ENCODE data around the gene USP3. TPM values are rescaled to one million over a fixed set of nuclear protein-coding genes. Genes with fewer than 3 reads are reported as not detected.

The USP3 gene
- total and polyA plus RNA-seq, 9 of the 15 experiments (the other 6 are each of a cell fraction or from before 2014, with no cell fraction given): 17.3 to 54.3 (median 34.8) TPM

DNA sequence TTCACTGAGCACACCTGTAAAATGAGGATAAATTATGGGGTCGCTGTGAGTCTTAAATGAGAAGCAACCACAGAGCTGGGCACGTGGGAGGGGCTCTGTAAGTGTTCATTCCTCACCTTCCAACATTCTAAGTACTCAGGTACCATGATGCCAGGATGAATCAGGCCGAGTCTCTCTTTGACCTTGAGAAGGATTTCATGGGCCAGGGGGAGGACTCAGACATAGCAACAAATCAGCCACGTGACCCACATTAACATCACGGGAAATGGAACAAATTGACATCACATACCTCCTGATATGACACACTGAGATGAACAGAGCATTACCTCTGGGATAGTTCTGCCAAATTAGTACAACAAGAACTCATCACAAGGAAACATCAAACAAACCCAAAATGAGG, 35.2 kb upstream of the USP3 start (continued):
- TF ChIP-seq RNF219 (CRISPR knock-in tag; IDR thresholded peaks at IDR 0.05): no peak
- no peak for TF ChIP-seq EP400 (IDR thresholded peaks at IDR 0.05)
- no peak for TF ChIP-seq NFXL1 (CRISPR knock-in tag; IDR thresholded peaks at IDR 0.05)
- no peak for TF ChIP-seq KDM5B (IDR thresholded peaks at IDR 0.05; ENCODE audit: insufficient replicate concordance, low read depth, low read length)
- no peak for TF ChIP-seq XRCC5 (IDR thresholded peaks at IDR 0.05; ENCODE audit: low read depth, low read length)
- TF ChIP-seq MAFK (IDR thresholded peaks at IDR 0.05; ENCODE audit: low read length): no peak
- TF ChIP-seq MBD2 (IDR thresholded peaks at IDR 0.05; ENCODE audit: borderline replicate concordance, low read depth): no peak
- TF ChIP-seq, protein P1, sequence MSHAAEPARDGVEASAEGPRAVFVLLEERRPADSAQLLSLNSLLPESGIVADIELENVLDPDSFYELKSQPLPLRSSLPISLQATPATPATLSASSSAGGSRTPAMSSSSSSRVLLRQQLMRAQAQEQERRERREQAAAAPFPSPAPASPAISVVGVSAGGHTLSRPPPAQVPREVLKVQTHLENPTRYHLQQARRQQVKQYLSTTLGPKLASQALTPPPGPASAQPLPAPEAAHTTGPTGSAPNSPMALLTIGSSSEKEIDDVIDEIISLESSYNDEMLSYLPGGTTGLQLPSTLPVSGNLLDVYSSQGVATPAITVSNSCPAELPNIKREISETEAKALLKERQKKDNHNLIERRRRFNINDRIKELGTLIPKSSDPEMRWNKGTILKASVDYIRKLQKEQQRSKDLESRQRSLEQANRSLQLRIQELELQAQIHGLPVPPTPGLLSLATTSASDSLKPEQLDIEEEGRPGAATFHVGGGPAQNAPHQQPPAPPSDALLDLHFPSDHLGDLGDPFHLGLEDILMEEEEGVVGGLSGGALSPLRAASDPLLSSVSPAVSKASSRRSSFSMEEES (CRISPR knock-in tag; IDR thresholded peaks at IDR 0.05): peak; percentile 10; the same call in 1 of the 2 replicates
- no peak for TF ChIP-seq ARNT (IDR thresholded peaks at IDR 0.05)

All from K562 (cell line).